ENCODE measurements around the gene S100Z. TPM values are rescaled to one million over a fixed set of nuclear protein-coding genes. Genes with fewer than 3 reads are reported as not detected.
A peak's percentile ranks its signal among the peaks of the same experiment; 100 is the strongest.

Gene S100Z
- polyA plus RNA-seq, 1 donor, result 0.32 TPM

GRCh38 chr5:76946090-76946489 is 96.3 kb downstream of the S100Z start:
- DNase-seq, result no peak

GRCh38 chr5:76947082-76947503 is 97.3 kb downstream of the S100Z start:
- no peak for DNase-seq

- no peak for DNase-seq
These were observed 103.2 kb downstream of the S100Z start, which contains the start of gene CRHBP for GRCh38 chr5:76952795-76953536. CRHBP (plus strand) TSS chr5:76953045; CDS start chr5:76953135, 90 bp downstream.

- no peak for DNase-seq
These were observed 104.0 kb downstream of the S100Z start for GRCh38 chr5:76953551-76954382.

GRCh38 chr5:76954383-76954763 is 104.6 kb downstream of the S100Z start:
- DNase-seq, result no peak

GRCh38 chr5:76956033-76956432 is 106.2 kb downstream of the S100Z start:
- no peak for DNase-seq

GRCh38 chr5:76958991-76959767 is 109.4 kb downstream of the S100Z start:
- DNase-seq, result no peak

GRCh38 chr5:76960004-76960625 is 110.3 kb downstream of the S100Z start:
- DNase-seq, result no peak

- DNase-seq, result peak; percentile 57
These were observed 114.2 kb downstream of the S100Z start for GRCh38 chr5:76964060-76964459.

Other genes starting within 250 kb of the S100Z start
- 0.71 TPM for gene F2RL2, start 226.6 kb upstream of the S100Z start, polyA plus RNA-seq (ENCODE audit: insufficient read length)
- gene F2R, start 133.9 kb upstream of the S100Z start, polyA plus RNA-seq (ENCODE audit: insufficient read length), result 59.9 TPM
- 38.4 TPM for gene F2RL1, start 31.0 kb upstream of the S100Z start, polyA plus RNA-seq (ENCODE audit: insufficient read length)
- gene CRHBP, start 103.0 kb downstream of the S100Z start, polyA plus RNA-seq (ENCODE audit: insufficient read length), result 24.2 TPM
- 34.2 TPM for gene AGGF1, start 180.4 kb downstream of the S100Z start, polyA plus RNA-seq (ENCODE audit: insufficient read length)
- gene ZBED3, start 237.3 kb downstream of the S100Z start, polyA plus RNA-seq (ENCODE audit: insufficient read length), result 40.3 TPM